ENCODE results near the gene NEU2.

DNA sequence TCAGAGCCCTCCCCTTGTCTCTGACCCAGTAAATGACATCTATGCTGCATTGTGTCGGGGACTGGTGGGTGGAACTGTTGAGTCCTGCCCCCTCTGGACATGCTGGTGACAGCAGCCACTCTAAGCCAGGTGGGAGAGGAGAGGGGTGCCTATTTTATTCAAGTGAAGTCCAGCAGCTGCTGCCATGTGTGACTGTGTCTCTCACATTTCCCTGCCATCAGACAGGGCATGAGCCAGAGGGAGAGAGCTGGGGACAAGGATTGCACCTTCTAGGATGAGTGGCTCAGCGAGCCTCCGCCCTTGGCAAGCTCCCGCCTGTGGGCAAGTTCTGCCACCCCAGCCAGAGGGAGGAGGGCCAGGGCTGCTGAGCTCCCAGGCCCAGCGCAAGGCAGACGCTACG, 33.1 kb upstream of the NEU2 start:
- TF ChIP-seq SUZ12 (IDR thresholded peaks at IDR 0.05) (no peak), SP1 (IDR thresholded peaks at IDR 0.05) (no peak), FOXK2 (IDR thresholded peaks at IDR 0.05) (no peak)

Data from HEK293T (cell line).